IMR-90 (cell line): ENCODE data around the gene DDN. TPM values are rescaled to one million over a fixed set of nuclear protein-coding genes. Genes with fewer than 3 reads are reported as not detected.

Experiments used
- ATAC-seq: fragments of 200-7000 bp; cut with Tn5 transposase; 2 replicates; pipeline ENCODE4 v1.9.1; 2020; ENCODE audit warnings: low read depth, mild to moderate bottlenecking, moderate library complexity
- BruUV-seq: library from RNA; stranded (reverse); fragments of 400-500 nt; replicated peaks from 2 replicates; lab custom pipeline; 2021; lab: Mats Ljungman, UMichigan
- CTCF ChIA-PET: fragments of 300-600 bp; formaldehyde crosslinking; extraction: SDS; loops from one replicate; lab custom pipeline; 2021; ENCODE audit warnings: antibody characterized with exemption; lab: Yijun Ruan, JAX
- POLR2A ChIA-PET: fragments of 300-600 bp; sonication (Branson Sonifier 250); formaldehyde crosslinking; loops from one replicate; lab custom pipeline; 2022; ENCODE audit warnings: antibody characterized with exemption; ENCODE audit not compliant: unreplicated experiment; lab: Charles Lee
- DNase-seq: peaks from one replicate; pipeline ENCODE4 v3.0.0; 2013
- H2AFZ ChIP-seq: replicated peaks from 2 replicates; pipeline ENCODE3; 2013; ENCODE audit warnings: low read length, mild to moderate bottlenecking; ENCODE audit not compliant: poor library complexity
- H2AK5ac ChIP-seq: 2 replicates; pipeline ENCODE4 v1.6.1; 2013; ENCODE audit warnings: low read depth, low read length, inconsistent platforms
- H2AK9ac ChIP-seq: replicated peaks from 2 replicates; pipeline ENCODE3; 2013; ENCODE audit warnings: mild to moderate bottlenecking, low read depth, low read length, moderate library complexity; ENCODE audit not compliant: poor library complexity
- H2BK120ac ChIP-seq: 2 replicates; pipeline ENCODE4 v1.6.1; 2013; ENCODE audit warnings: low read depth, low read length, inconsistent platforms
- H2BK15ac ChIP-seq: 3 replicates; pipeline ENCODE4 v1.6.1; 2013; ENCODE audit warnings: low read depth, low read length, inconsistent platforms
- H2BK20ac ChIP-seq: 2 replicates; pipeline ENCODE4 v1.6.1; 2013; ENCODE audit warnings: low read depth, mild to moderate bottlenecking, inconsistent platforms, low read length, moderate library complexity
- H2BK5ac ChIP-seq: 2 replicates; pipeline ENCODE4 v1.6.1; 2013; ENCODE audit warnings: mild to moderate bottlenecking, low read depth, low read length, inconsistent platforms; ENCODE audit not compliant: poor library complexity, severe bottlenecking
- H3K14ac ChIP-seq: replicated peaks from 2 replicates; pipeline ENCODE4 v1.6.1; 2013; ENCODE audit warnings: low read depth, low read length, inconsistent platforms
- H3K18ac ChIP-seq: 2 replicates; pipeline ENCODE4 v1.6.1; 2013; ENCODE audit warnings: low read depth, low read length, control low read depth
- H3K23ac ChIP-seq: 2 replicates; pipeline ENCODE4 v1.6.1; 2013; ENCODE audit warnings: low read depth, low read length, inconsistent platforms
- H3K27ac ChIP-seq: 2 replicates; pipeline ENCODE4 v1.5.1; 2013; ENCODE audit warnings: mild to moderate bottlenecking, control low read depth, low read length; ENCODE audit not compliant: insufficient read depth
- H3K27me3 ChIP-seq: 2 replicates; pipeline ENCODE4 v1.6.1; 2013; ENCODE audit warnings: low read length; ENCODE audit not compliant: control insufficient read depth, insufficient read depth
- H3K36me3 ChIP-seq: 2 replicates; pipeline ENCODE4 v1.6.1; 2013; ENCODE audit warnings: low read length, mixed read lengths; ENCODE audit not compliant: control insufficient read depth, insufficient read depth
- H3K4ac ChIP-seq: 2 replicates; pipeline ENCODE4 v1.6.1; 2013; ENCODE audit warnings: low read depth, low read length, inconsistent platforms
- H3K4me1 ChIP-seq: 2 replicates; pipeline ENCODE4 v1.6.1; 2013; ENCODE audit warnings: low read length, mixed read lengths; ENCODE audit not compliant: control insufficient read depth, insufficient read depth
- H3K4me2 ChIP-seq: 2 replicates; pipeline ENCODE4 v1.6.1; 2013; ENCODE audit warnings: low read depth, mild to moderate bottlenecking, control low read depth, low read length, moderate library complexity
- H3K4me3 ChIP-seq: 2 replicates; pipeline ENCODE4 v1.5.1; 2013; ENCODE audit warnings: low read depth, mild to moderate bottlenecking, control low read depth, low read length, moderate library complexity; ENCODE audit not compliant: insufficient read depth
- H3K56ac ChIP-seq: 2 replicates; pipeline ENCODE4 v1.6.1; 2013; ENCODE audit warnings: low read length, inconsistent platforms; ENCODE audit not compliant: insufficient read depth; ENCODE audit errors: extremely low read depth
- H3K79me1 ChIP-seq, 2 experiments: 2 replicates each; pipeline ENCODE4 v1.6.1; 2013; ENCODE audit warnings: low read length in 2 of 2, inconsistent platforms in 1 of 2, low read depth in 1 of 2
- H3K9ac ChIP-seq: 2 replicates; pipeline ENCODE4 v1.6.1; 2013; ENCODE audit warnings: low read depth, low read length, control low read depth
- H3K9me1 ChIP-seq: 2 replicates; pipeline ENCODE4 v1.6.1; 2013; ENCODE audit warnings: low read length, inconsistent platforms; ENCODE audit not compliant: insufficient read depth
- H3K9me3 ChIP-seq: 2 replicates; pipeline ENCODE4 v1.6.1; 2013; ENCODE audit warnings: low read length; ENCODE audit not compliant: control insufficient read depth, insufficient read depth
- H4K20me1 ChIP-seq: 2 replicates; pipeline ENCODE4 v1.6.1; 2013; ENCODE audit warnings: low read length, inconsistent platforms; ENCODE audit not compliant: insufficient read depth
- H4K5ac ChIP-seq: 2 replicates; pipeline ENCODE4 v1.6.1; 2013; ENCODE audit warnings: mild to moderate bottlenecking, low read depth, low read length, control low read depth
- H4K8ac ChIP-seq, 2 experiments: 2 replicates each; pipeline ENCODE4 v1.6.1; 2013; ENCODE audit warnings: low read depth in 2 of 2, low read length in 2 of 2, control low read depth in 1 of 2, inconsistent platforms in 1 of 2
- H4K91ac ChIP-seq: 2 replicates; pipeline ENCODE4 v1.6.1; 2013; ENCODE audit warnings: low read depth, low read length, inconsistent platforms; ENCODE audit not compliant: insufficient read depth
- CHD1 ChIP-seq: IDR thresholded peaks from 2 replicates; pipeline ENCODE4 v1.6.1; 2012; ENCODE audit warnings: low read depth, low read length, improper control_type of control experiment
- MAZ ChIP-seq: IDR thresholded peaks from 2 replicates; pipeline ENCODE4 v1.6.1; 2012; ENCODE audit warnings: low read depth, mild to moderate bottlenecking, low read length, improper control_type of control experiment, moderate library complexity, borderline replicate concordance
- MXI1 ChIP-seq: IDR thresholded peaks from 2 replicates; pipeline ENCODE4 v1.6.1; 2012; ENCODE audit warnings: low read depth, mild to moderate bottlenecking, low read length, moderate library complexity, borderline replicate concordance
- WGBS, 2 experiments: methylation state at CpG; one replicate each; pipeline versions ENCODE4 v1.1.5 to v1.1.7; 2013; ENCODE audit warnings: missing lambda C conversion rate in 2 of 2; ENCODE audit not compliant: insufficient read length in 1 of 2; ENCODE audit errors: extremely low coverage in 2 of 2; 5-methylcytosine and 5-hydroxymethylcytosine counted together
- dilution Hi-C: fragments of 300-500 bp; cut with HindIII; formaldehyde crosslinking; loops from one replicate; pipeline ENCODE4 v1.14.3; 2018; ENCODE audit warnings: low sequenced_read_pairs; ENCODE audit not compliant: unreplicated experiment
- in situ Hi-C: fragments of 300-500 bp; cut with MboI; formaldehyde crosslinking; loops from 3 replicates; pipeline ENCODE4 v1.14.3; 2019; ENCODE audit warnings: low sequenced_read_pairs, inconsistent platforms, mixed read lengths
- intact Hi-C: fragments of 100-400 bp; cut with micrococcal nuclease; formaldehyde crosslinking; loops from 2 replicates; pipeline ENCODE4 v1.10.0; 2022
- polyA plus RNA-seq, 3 experiments: library from polyadenylated mRNA; depleted of rRNA; stranded (reverse); fragments of >200 nt; gene quantifications; 2 replicates each; pipeline ENCODE4 v1.2.3, GENCODE V29; 2012; ENCODE audit warnings: low replicate concordance in 1 of 3
- total RNA-seq: library from RNA; depleted of rRNA; stranded (reverse); fragments of >200 nt; gene quantifications from 2 replicates; pipeline ENCODE4 v1.2.3, GENCODE V29; 2012
- TF ChIP-seq, protein P1 (sequence below): conservative IDR thresholded peaks from 2 replicates; pipeline ENCODE4 v1.5.1; 2012; ENCODE audit warnings: mild to moderate bottlenecking, low read depth, low read length, improper control_type of control experiment

Gene DDN
- total and polyA plus RNA-seq, 2 of the 4 experiments (the other 2 are of a cell fraction) = 0.18 to 0.21 TPM

DNA sequence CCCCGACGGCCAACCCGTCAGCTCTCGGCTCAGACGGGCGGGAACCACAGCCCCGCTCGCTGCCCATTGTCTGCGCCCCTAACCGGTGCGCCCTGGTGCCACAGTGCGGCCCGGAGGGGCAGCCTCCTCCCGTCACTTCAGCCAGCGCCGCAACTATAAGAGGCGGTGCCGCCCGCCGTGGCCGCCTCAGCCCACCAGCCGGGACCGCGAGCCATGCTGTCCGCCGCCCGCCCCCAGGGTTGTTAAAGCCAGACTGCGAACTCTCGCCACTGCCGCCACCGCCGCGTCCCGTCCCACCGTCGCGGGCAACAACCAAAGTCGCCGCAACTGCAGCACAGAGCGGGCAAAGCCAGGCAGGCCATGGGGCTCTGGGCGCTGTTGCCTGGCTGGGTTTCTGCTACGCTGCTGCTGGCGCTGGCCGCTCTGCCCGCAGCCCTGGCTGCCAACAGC, 20.9 kb downstream of the DDN start, which contains the start of gene WNT1:
Gene WNT1 (plus strand): TSS at position 32 of the 450 bp plus-strand sequence. CDS start 329 bp downstream, at position 361.
- WGBS, 2 experiments = 1% methylated on average over 17 of the region's 45 CpGs; no CpG with 5 or more reads in 1 of the 2 experiments
- no peak within 1 kb of the TSS for H2BK20ac ChIP-seq
- H3K36me3 ChIP-seq = no peaks in the 10 kb centered on the region
- H3K4me2 ChIP-seq = peak within 1 kb of the TSS; percentile 43; the same call in 1 of the 2 replicates
- peaks cover 77% of the 10 kb centered on the region for H3K27me3 ChIP-seq
- TF ChIP-seq, protein P1, sequence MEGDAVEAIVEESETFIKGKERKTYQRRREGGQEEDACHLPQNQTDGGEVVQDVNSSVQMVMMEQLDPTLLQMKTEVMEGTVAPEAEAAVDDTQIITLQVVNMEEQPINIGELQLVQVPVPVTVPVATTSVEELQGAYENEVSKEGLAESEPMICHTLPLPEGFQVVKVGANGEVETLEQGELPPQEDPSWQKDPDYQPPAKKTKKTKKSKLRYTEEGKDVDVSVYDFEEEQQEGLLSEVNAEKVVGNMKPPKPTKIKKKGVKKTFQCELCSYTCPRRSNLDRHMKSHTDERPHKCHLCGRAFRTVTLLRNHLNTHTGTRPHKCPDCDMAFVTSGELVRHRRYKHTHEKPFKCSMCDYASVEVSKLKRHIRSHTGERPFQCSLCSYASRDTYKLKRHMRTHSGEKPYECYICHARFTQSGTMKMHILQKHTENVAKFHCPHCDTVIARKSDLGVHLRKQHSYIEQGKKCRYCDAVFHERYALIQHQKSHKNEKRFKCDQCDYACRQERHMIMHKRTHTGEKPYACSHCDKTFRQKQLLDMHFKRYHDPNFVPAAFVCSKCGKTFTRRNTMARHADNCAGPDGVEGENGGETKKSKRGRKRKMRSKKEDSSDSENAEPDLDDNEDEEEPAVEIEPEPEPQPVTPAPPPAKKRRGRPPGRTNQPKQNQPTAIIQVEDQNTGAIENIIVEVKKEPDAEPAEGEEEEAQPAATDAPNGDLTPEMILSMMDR = no peak
- no peak for TF ChIP-seq MXI1
- TF ChIP-seq CHD1 = no peak
- no peak for TF ChIP-seq MAZ
- H3K4me3 ChIP-seq = no peak within 1 kb of the TSS
- no peak within 1 kb of the TSS for H4K5ac ChIP-seq
- ChIA-PET CTCF (interaction anchor here (0.8 to 1.9 kb wide), 4 partner anchors 10 to 23 kb away, joined by 3 to 11 read pairs (median 4); no protein-coding TSS in a partner anchor), POLR2A (no interaction called here)
- H3K4me1 ChIP-seq = peaks cover 6% of the 10 kb centered on the region
- H3K18ac ChIP-seq = no peak within 1 kb of the TSS
- no peak within 1 kb of the TSS for H4K91ac ChIP-seq
- intact Hi-C loops (no loop called here), dilution Hi-C loops (no loop called here), in situ Hi-C loops (no loop called here)
- H3K79me1 ChIP-seq = no peaks in the 10 kb centered on the region
- peaks cover 8% of the 10 kb centered on the region for H3K9me1 ChIP-seq
- peak within 1 kb of the TSS; percentile 77 for H2AFZ ChIP-seq
- no peak within 1 kb of the TSS for H2BK5ac ChIP-seq
- H2AK5ac ChIP-seq = no peak within 1 kb of the TSS
- H3K14ac ChIP-seq = no peak within 1 kb of the TSS
- H3K9me3 ChIP-seq = no peaks in the 10 kb centered on the region
- H3K9ac ChIP-seq = no peak within 1 kb of the TSS
- peak within 1 kb of the TSS; percentile 38 for H2AK9ac ChIP-seq
- no TSS peak for BruUV-seq
- no peak within 1 kb of the TSS for H4K8ac ChIP-seq
- no peak within 1 kb of the TSS for H3K27ac ChIP-seq
- H2BK15ac ChIP-seq = no peak within 1 kb of the TSS
- H3K56ac ChIP-seq = no peak within 1 kb of the TSS
- peaks cover 16% of the 10 kb centered on the region; the same call in 1 of the 2 replicates for H4K20me1 ChIP-seq
- ATAC-seq (peak; percentile 27), DNase-seq (no peak)
- peak within 1 kb of the TSS; percentile 82; the same call in 1 of the 2 replicates for H3K23ac ChIP-seq
- no peak within 1 kb of the TSS for H3K4ac ChIP-seq
- no peak within 1 kb of the TSS for H2BK120ac ChIP-seq
